HG02981 (cell line): ENCODE results near the gene TFCP2.
"Not testable (repeated sequence)": the region's sequence is repeated elsewhere in the genome, so short reads cannot be mapped to it uniquely, and the experiment has no call there.

ENCODE experiments used
- ATAC-seq: cut with Tn5 transposase; IDR thresholded peaks from one replicate; pipeline ENCODE4 v1.9.1; 2021; ENCODE audit warnings: mild to moderate bottlenecking, moderate library complexity; ENCODE audit not compliant: unreplicated experiment

The TFCP2 gene, protein sequence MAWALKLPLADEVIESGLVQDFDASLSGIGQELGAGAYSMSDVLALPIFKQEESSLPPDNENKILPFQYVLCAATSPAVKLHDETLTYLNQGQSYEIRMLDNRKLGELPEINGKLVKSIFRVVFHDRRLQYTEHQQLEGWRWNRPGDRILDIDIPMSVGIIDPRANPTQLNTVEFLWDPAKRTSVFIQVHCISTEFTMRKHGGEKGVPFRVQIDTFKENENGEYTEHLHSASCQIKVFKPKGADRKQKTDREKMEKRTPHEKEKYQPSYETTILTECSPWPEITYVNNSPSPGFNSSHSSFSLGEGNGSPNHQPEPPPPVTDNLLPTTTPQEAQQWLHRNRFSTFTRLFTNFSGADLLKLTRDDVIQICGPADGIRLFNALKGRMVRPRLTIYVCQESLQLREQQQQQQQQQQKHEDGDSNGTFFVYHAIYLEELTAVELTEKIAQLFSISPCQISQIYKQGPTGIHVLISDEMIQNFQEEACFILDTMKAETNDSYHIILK

DNA sequence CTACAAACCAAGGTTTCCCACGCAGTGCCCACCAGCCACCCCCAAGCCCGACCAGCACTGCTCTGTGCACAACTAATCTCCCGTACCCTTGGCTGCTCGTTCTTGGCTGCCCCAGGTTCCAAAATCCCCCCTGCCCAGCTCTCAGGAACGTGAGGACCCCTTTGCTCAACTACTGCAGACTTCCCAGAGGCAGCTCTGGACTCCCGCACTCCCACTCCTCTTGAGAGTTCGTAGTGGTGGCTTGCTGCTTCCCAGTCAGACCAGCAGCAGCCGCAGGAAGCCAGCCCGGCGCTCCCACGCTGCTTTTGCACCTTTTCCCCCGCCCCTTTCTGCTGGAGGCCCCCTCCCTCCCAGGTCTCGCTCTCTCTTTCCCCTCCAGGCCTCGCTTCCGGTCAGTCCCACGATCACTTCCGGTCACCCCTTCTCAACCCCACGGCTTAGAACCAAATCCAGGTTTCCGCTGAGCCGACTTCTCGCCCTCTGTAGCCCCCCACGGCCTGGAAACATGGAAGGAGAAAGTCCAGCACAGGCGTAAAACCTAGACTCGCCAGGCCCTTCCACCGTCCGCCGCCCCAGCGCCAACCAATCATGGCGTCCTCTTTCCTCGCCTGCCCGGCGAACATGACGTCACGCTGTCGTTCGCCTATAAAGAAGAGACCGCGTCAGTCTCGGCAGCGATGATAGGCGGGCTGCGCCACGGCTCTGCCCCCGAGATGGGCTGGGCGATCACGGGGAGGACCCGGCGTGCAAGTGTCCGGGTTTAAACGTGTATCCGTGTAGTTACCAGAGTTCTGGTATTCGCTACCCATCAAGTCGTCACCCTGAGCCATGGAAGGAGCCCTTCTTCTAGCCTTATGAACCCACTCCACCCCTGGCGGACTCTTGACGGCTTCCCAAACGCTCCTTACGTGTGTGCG, at the start of gene TFCP2:
TFCP2 (minus strand) TSS at position 621 of the 917 bp plus-strand sequence. CDS start 713 bp downstream, outside the sequence.
- ATAC-seq = peak; percentile 94

- no peak for ATAC-seq
Measured at GRCh38 chr12:51222461-51222860, 49.5 kb upstream of the TFCP2 start.

DNA sequence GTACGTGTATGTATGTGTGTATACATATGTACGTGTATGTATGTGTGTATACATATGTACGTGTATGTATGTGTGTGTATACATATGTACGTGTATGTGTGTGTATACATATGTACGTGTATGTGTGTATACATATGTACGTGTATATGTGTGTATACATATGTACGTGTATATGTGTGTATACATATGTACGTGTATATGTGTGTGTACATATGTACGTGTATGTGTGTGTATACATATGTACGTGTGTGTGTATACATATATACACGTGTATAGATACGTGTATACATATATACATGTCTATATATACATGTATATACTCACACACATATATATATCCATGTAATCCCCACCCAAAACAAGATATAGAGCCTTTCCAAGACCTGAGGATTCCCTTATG, 46.9 kb upstream of the TFCP2 start:
- not testable (repeated sequence) for ATAC-seq

DNA sequence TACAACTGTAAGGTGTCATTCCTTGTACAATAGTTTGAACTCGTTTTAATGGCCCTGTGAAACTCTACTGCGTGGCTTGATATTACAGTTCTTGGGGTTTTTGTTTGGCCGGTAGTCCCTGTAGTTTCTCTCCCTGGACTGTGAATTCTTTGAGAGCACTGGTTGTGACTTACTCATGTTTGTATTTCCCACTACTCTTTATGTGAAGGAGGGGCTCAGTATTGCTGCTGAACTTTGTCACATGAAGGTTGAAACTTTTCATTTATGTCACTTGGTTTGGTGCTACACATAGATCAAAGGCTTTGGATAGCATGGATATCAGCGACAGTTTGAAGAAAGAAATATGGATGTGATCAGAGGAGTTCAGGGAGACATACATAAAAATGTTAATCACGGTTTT, 46.4 kb upstream of the TFCP2 start:
- no peak for ATAC-seq

- ATAC-seq = no peak
Measured at GRCh38 chr12:51218607-51219161, 45.7 kb upstream of the TFCP2 start.

- ATAC-seq = peak; percentile 64
Measured at GRCh38 chr12:51217968-51218606, 45.2 kb upstream of the TFCP2 start, which contains the start of gene POU6F1. Gene POU6F1, minus strand, starts transcription at chr12:51218062. Its CDS starts 11,226 bp downstream, at chr12:51206836.

GRCh38 chr12:51217133-51217967, 44.4 kb upstream of the TFCP2 start:
- ATAC-seq = no peak

DNA sequence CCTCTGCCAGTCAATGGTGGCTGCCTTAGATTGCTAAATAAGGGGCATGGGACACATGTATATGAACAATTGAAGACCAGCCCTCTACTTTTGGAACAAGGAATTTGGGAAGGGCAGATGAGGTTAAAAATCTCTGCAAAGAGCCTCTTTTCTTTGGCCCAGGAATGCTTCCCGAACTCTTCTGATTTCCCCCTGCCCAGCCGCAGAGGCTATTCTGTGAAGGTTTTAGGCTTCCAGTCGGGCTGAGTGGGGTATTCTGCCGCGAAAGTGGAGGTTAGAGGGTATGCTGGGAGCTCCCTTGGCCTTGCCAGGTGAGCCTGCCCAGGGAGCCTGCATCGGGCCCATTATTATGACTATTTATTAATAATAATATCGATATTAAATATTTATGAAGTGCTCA, 43.7 kb upstream of the TFCP2 start:
- ATAC-seq = no peak

DNA sequence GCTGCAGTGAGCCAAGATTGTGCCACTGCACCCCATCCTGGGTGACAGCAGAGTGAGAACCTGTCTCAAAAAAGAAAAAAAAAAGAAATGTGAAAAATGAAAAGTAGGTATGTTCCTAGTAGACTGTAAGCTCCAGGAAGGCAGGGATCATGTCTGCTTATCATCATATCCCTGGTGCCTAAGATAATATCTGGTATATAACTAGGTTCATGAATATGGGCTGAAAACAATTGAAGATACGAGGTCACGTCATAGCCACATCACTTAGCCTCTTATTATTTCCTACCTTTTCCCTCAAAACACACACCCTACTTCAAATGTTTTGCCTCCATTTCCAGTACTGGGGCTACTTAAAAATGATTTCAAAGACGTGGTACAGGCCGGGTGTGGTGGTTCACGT, 42.0 kb upstream of the TFCP2 start:
- no peak for ATAC-seq

GRCh38 chr12:51210690-51211395, 37.9 kb upstream of the TFCP2 start:
- no peak for ATAC-seq

GRCh38 chr12:51209259-51209658, 36.3 kb upstream of the TFCP2 start:
- ATAC-seq = no peak

DNA sequence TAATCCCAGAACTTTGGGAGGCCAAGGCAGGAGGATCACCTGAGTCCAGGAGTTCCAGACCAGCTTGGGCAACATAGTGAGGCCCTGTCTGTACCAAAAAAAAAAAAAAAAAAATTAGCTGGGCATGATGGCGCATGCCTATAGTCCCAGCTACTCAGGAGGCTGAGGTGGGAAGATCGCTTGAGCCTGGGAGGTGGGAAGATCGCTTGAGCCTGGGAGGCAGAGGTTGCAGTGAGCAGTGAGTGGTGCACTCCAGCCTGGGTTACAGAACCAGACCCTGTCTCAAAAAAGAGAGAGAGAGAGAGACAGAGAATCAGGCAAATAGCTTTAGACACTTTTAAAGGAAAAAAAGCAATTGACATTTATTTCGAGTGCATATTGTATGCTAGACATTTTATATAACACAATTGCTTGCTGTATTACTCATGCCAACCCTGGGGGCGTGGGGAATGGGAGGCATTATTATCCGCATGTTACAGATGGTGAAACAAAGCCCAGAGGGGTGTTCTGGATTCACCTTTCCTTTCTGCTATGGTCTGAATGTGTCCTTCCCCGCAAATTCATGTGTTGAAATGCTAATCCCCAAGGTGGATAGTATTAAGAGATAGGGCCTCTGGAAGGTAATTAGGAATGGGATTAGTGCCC, 35.2 kb upstream of the TFCP2 start:
- ATAC-seq = no peak

DNA sequence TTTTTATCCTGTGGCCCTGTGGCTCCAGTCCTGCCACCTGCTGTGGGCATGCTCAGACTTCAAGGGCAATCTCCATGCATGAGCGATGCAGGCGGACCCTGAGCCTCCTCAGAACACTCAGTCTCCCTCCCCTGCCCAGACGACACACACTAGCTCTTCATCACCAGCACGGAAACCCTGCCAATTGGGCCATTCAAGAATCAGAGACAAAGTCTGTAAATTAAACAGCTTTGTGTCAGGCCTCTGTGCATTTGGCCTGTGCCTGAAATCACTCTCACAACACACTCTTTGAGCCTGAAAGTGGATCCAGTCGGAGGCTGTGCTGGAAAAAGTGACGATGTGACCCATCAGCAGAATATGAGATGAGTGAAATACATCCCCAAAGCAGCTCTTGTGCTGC, 32.4 kb upstream of the TFCP2 start:
- ATAC-seq = no peak

GRCh38 chr12:51202718-51203117, 29.8 kb upstream of the TFCP2 start:
- no peak for ATAC-seq

DNA sequence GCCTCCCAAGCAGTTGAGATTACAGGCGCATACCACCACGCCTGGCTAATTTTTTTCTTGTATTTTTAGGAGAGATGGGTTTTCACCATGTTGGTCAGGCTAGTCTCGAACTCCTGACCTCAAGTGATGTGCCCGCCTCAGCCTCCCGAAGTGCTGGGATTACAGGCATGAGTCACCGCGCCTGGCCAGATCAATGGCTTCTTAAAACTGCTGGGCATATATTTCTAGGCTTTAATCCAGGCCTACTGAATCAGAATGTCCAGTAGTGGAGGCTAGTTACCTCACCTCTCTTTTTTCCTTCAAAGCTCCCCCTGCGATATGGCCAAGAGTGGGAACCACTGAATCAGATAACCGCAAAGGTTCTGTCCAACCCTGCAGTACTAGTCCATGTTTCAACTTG, 27.9 kb upstream of the TFCP2 start:
- ATAC-seq = no peak

- ATAC-seq = no peak
Measured at GRCh38 chr12:51200156-51200555, 27.2 kb upstream of the TFCP2 start.

DNA sequence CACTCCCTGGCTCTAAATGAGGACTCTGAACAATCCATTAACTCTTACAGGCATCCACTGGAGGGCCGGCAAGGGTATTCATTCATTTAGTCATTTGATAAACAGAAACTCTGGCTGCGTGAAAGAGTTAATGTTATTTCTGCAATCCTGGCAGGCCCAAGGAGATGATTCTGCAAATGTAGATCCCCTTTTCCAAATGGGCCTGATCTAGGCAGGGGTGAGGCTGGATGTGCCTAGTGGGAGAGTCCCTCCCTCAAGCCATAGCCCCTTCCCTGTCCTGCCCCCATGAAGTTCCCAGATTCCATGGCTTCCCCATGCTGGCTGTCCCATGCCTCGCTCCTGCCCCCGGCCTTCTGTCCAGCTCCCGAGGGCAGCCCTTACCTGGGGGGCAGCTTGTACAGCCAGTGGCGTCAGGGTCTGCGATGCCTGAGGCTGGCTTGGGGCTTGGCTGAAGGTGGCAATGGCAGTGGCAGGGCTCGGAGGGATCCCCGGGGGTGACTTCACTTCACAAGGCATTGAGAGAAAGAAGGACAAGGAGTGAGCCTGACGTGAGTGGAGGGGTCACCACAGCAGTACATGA, 26.5 kb upstream of the TFCP2 start:
- no peak for ATAC-seq
